Left renal pelvis (tissue), 4 donors: ENCODE data around the gene APOL3. TPM values are rescaled to one million over a fixed set of nuclear protein-coding genes. Genes with fewer than 3 reads are reported as not detected.
"Not testable (repeated sequence)": the region's sequence is repeated elsewhere in the genome, so short reads cannot be mapped to it uniquely, and the experiment has no call there.

ENCODE experiments used
- DNase-seq, 4 donors: peaks; one replicate each; pipeline ENCODE4 v3.0.0-alpha.2; 2013; ENCODE audit warnings: low read depth in 4 of 4, low spot score in 3 of 4
- polyA plus RNA-seq, 4 donors: library from polyadenylated mRNA; unstranded; fragments of 120-200 nt; gene quantifications; one replicate each; pipeline ENCODE4 v1.2.1, GENCODE V29; 2013; ENCODE audit not compliant: insufficient read length in 4 of 4

APOL3 gene
- polyA plus RNA-seq, 4 donors = 13.0 to 16.0 (median 13.6) TPM

DNA sequence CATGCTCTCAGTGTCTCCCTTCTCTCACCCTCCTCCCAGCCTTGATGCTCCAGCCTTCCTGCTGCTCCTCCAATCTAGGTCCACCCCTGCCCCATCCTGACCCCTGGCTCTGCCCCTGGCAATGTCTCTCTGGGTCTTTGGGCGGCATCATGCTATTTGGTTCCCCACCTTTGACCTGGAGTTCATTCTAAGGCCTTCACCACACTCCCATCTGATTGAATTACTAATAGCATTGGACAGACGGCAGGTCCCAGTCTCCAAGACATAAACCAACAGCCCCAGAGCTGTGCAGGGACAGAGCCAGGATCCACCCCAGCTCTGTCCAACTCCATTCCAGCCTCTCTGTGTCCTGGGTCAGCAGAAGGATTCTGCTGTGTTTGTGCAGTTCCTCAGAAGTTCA lies 33.8 kb upstream of the APOL3 start:
- DNase-seq = no peak

- no peak for DNase-seq
Observed at GRCh38 chr22:36193577-36193976, 33.0 kb upstream of the APOL3 start.

GRCh38 chr22:36193171-36193570 lies 32.6 kb upstream of the APOL3 start:
- DNase-seq = no peak

- DNase-seq = no peak
Observed at GRCh38 chr22:36192542-36192941, 32.0 kb upstream of the APOL3 start.

DNA sequence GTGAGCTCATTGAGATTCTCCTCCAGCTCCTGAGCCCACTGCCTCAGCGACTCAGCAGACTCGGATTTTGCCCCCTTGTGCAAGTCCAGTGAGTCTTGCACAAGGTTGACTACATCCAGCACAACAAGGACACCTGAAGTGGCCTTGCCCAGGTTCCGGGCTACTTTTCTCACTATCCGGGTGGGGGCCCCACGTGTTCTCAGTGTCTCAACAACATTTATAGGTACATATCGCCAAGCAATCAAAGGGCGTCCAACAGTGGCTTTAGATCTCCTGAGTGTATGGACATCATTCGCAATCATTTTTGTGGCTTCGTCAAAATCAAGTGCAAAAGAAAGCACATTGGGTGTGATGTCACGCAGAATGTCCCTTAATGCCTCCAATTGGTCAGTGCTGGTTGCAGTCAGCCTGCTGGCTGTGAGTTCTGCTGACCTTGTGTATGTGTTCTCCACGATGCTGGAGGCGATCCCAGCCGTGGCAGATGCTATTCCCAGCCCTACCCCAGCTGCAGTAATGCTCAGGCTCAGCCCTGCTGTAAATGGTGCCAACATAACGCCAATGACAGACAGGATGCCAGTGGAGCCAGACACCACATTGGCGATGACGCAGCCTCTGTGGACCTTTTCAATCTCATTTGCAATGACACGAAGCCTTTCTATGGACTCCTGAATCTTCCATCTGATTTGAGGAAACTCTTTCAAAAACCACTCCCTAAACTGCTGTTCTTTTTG lies 30.7 kb upstream of the APOL3 start:
- DNase-seq = no peak

DNA sequence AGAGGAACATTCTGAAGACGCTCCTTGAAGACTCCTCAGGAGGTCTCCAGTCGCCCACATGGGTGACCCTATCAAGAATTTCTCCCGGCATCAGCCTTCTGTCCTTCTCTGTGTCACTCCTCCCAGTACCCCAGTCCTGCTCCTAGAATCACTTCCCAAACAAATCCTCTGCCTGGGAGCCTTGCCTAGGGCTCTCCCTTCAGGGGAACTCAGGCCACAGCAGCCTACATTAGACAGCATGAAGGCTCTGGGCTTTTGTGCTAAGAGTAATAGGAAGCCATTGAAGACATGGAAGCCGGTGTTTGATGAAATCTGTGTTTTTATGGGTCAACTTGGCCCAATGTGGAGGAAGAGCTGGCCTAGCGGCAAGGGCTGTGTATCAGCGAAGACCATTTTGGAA lies 27.3 kb upstream of the APOL3 start:
- not testable (repeated sequence) for DNase-seq

- DNase-seq = no peak
Observed at GRCh38 chr22:36185828-36186624, 25.5 kb upstream of the APOL3 start.

DNA sequence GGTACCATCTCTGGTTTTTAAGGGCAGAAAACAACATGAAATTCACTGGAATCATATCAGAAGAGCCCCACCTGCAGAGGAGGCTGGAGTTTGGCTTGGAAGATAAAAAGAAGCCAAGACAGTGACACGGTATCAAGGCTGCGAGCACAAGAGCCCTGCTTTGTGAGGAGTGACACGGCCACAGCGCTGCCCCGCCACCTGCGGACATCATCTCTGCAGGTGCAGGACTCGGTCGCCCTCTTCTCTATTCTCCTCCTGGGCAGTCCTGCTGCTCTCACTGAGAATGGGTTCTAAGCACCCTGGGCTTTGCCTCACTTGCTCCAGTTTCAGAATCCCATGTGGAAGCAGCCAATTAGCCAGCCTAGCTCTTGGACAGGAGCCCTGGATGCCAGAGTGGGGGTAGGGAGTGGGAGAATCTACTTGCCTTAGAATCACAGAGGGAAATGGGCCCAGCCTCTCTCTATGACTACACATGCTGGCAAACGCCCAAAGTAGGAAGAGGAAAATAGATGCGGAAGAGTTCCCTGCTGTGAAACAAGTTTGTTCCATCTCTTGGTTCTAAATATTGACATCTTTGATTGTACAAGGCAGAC lies 24.0 kb upstream of the APOL3 start:
- no peak for DNase-seq

DNA sequence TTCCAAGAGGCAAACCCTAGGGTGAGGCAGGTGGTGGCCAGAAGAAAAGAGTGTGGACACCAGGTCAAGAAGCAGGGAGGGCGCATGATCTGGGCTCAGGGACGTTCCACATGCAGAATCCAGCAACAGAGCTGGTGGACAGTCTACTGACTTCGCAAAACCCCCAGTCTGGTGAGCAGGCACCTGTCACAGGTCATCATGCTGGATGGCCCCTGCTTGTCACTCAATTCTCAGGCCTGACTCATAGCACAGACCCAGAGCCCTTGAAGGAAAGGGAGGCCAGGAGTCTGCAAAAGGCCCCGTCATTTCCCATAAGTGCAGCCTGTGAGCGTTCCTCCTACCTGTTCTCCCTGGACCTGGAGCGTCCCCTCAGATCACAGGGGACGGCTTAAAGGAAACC lies 22.9 kb upstream of the APOL3 start:
- DNase-seq = no peak

GRCh38 chr22:36182857-36183256 lies 22.3 kb upstream of the APOL3 start:
- no peak for DNase-seq

DNA sequence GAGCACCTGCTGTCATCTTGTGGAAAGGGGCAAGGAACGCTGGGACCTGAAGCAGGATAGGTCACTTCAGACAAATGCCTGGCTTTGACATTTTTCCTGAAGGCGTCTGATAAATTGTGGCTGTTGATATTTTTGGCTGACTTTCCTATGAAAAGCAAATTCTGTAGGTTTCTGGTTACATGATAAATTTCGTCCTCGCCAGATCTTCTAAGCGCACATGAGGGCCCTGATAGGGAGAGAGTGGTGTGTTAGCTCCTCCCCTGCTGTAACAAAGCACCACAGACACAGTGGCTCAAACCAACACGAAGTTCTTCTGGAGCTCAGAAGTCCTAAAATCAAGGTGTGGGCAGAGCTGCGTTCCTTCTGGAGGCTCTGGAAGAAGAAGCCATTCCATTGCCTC lies 21.5 kb upstream of the APOL3 start:
- DNase-seq = no peak

DNA sequence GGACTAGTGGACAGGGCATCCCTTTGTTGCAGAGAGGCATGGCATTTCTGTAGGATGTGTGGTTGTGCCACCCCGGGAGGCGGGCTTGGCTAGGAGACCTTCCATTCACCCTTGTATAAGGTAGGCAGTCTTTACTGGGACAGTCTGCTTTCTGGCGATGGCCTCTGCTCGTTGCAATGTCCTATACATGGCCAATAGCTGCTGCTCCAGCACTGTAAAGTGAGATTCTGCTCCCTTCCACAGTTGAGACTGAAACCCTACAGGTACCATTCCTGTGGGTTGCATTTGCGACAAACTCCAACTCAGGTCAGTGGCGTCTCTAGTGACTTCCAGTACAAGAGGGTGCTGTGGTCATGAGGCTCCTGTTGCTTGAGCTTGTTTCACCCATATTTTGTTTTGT lies 20.4 kb upstream of the APOL3 start:
- DNase-seq = no peak

- no peak for DNase-seq
Observed at GRCh38 chr22:36180038-36180880, 19.7 kb upstream of the APOL3 start.

DNA sequence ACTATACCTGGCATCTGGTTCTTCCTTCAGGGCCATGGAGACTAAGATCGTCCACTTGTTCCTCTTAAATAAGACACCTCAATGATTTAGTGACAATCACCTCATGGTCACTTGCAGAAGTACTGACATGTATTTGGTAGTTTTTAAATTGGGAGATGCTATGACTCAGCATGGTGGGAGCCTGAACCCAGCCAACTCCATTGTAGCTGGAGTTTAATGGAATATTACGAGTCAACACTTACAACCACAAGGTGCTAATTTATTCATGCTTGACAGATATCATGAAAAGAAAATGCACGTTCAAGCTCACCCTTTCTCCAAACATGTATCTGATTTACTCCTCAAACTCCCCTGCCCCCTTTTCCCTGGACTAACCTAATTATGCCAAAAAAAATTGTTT lies 16.6 kb upstream of the APOL3 start:
- no peak for DNase-seq

DNA sequence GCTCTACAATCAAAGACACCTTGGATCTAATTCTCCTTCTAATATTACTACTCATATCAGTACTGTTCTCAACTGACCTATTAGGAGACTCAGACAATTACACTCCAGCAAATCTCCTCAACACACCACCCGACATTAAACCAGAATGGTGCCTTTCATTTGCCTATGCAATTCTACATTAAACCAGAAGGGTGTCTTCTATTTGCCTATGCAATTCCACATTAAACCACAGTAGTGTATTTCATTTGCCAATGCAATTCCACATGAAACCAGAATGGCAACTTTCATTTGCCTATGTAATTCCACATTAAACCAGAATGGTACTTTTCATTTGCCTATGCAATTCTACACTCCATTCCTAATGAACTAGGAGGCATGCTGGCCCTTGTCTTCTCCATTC lies 15.3 kb upstream of the APOL3 start:
- no peak for DNase-seq

DNA sequence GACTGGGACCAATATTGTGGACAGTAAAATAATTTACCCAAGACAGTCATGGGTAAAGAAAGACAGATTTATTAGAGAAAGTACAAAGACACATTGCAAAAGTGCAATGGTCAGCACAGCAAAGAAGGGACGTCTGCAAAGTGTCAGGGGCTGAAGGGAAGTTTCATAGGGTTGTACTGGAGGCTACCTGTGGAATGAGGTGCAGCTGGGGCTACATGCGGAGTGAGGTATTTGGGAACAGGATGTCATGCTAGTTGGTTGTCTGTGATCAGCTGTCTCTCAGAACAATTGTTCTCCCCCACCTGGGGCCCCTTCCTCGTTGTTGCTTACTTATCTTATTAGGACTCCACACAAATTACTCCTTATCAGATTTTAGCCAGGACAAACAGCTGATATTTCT lies 11.4 kb upstream of the APOL3 start:
- DNase-seq = no peak

DNA sequence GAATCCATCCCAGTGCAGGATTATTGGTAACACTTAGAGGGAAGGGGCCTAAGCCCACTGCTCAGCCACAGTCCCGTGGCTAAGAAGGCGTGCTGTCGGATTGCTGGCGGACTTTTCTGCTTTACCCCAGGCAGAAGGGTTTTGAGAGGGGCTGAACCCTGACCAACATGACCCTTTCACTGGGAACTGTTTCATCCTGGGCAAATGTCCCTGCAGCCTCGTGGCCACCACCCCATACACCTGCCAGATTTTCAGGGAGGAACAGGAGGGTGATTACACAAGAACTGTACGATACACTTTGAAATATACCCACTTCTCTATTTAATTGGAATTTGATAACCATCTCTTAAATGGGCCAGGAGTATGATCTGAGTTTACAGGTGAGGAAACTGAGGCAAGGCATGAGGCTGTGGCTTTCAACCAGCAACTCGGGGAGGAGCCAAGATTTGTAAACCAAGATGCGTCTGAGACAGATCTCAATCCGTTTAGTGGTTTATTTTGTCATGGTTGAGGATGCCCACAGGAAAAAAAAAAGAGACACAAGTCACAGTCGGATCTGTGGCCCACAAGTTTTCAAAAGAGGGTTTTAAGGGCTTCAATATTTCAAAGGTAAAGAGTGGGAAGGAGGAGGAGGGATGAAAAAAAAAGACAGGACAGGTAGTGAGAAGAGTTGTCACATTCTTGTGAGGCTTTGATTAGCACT lies 6.1 kb upstream of the APOL3 start:
- DNase-seq = no peak

DNA sequence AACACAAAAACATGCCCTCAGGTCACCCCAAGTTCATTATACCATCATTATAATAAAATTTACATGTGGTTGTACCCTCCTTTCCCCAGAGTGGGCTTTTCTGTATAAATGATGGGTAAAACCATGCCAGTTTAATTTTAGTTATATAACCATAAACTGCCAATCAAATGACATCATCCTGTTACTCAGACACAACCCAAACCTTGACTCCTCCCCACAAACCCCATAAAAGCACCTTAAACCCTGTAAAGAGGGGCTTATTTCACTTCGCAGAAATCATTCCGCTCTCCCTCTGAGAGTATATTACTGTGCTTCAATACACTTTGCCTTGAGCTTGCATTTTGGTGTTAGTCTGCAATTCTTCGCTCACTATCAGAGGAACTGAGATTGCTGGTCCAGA lies 5.5 kb upstream of the APOL3 start:
- DNase-seq = no peak

DNA sequence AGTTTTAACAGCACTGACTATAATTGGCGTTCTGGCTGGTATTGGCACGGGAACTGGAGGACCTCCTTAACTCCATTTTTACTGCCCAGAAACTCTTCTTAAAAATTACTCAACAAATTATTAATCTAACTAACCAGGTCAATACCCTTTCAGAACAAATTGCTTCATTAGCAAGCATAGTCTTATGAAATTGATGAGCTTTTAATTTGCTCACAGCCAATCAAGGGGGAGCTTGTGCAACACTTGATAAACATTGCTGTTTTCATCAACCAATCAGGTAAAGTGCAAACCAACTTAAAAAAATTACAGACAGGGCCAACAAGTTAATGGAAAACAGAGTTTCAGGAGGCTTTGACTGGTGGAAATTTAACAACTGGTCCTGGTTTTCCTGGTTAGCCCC lies 4.6 kb upstream of the APOL3 start:
- DNase-seq = no peak

DNA sequence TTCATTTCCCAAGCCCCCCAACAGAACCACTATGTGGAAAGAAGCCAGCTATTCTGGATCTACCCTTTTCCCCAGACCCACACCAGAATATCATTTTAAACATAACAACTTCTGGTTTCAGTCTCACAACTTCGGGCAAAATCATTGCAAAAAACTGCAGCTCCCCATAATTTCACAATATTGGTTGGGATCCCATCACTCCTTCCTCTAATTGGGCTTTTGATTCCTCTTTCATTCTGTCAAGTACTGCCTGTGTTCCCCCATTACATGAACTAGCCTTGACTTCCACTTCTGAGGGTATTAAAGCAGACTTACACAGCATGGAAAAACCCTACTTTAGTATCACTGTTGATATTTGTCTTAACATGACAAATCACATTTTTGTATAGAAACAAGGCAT lies 4.1 kb upstream of the APOL3 start:
- DNase-seq = no peak
